ENCODE results near the gene AP3S2.
"Not testable (repeated sequence)": the region's sequence is repeated elsewhere in the genome, so short reads cannot be mapped to it uniquely, and the experiment has no call there.

AP3S2 gene

GRCh38 chr15:89893696-89894447, at the start of gene AP3S2:
Gene AP3S2 (minus strand): TSS chr15:89893994. CDS start chr15:89893949, 45 bp downstream.
- peak within 1 kb of the TSS; percentile 97 to 99 for H3K27ac Mint-ChIP-seq
- peaks cover 29% of the 10 kb centered on the region for H3K4me1 Mint-ChIP-seq
- DNase-seq = peak; percentile 91 to 94
- peak; percentile 97 for ATAC-seq
- H3K9me3 Mint-ChIP-seq = no peaks in the 10 kb centered on the region
- H3K27me3 Mint-ChIP-seq = no peaks in the 10 kb centered on the region
- peak within 1 kb of the TSS; percentile 98 to 99 for H3K4me3 Mint-ChIP-seq

DNA sequence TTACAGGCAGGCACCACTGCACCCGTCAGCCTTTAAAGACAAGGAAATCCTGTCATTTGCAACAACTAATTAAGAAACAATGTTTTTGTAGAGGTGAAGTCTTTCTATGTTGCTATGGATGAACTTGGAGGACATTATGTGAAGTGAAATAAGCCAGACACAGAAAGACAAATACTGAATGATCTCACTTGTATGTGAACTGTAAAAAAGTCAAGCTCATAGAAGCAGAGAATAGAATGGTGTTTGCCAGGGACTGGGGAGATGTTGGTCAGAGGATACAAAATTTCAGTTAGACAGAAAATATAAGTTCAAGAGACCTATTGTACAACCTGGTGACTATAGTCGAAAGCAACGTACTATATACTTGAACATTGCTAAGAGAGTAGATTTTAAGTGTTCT, 46.1 kb upstream of the AP3S2 start:
- Mint-ChIP-seq H3K4me3 (no peak overlapping the region), H3K9me3 (no peaks in the 10 kb centered on the region), H3K27me3 (peaks cover 14% of the 10 kb centered on the region), H3K27ac (no peak overlapping the region), H3K4me1 (peaks cover 27% of the 10 kb centered on the region)
- no peak for DNase-seq
- no peak for ATAC-seq

DNA sequence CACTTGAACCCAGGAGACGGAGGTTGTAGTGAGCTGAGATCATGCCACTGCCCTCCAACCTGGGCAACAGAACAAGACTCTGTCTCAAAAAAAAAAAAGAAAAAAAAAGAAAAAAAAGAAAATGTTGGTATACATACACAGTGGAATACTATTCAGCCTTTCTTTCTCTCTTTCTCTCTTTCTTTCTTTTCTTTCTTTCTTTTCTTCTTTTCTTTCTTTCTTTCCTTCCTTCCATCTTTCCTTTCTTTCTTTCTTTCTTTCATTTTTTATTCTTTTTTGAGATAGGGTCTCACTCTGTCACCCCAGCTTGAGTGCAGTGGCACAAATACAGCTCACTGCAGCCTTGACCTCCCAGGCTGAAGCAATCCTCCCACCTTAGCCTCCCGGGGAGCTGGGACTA, 45.6 kb upstream of the AP3S2 start:
- ATAC-seq = not testable (repeated sequence)

GRCh38 chr15:89937365-89938350, 43.9 kb upstream of the AP3S2 start:
- Mint-ChIP-seq H3K27me3 (peaks cover 15% of the 10 kb centered on the region), H3K27ac (no peak overlapping the region), H3K4me1 (peaks cover 27% of the 10 kb centered on the region), H3K4me3 (no peak overlapping the region), H3K9me3 (no peaks in the 10 kb centered on the region)
- no peak for DNase-seq
- no peak for ATAC-seq

More for the DNA sequence above, 45.6 kb upstream of the AP3S2 start:
- Mint-ChIP-seq H3K4me1 (peaks cover 27% of the 10 kb centered on the region), H3K27me3 (peaks cover 14% of the 10 kb centered on the region)
- not testable (repeated sequence) for H3K9me3 Mint-ChIP-seq, H3K4me3 Mint-ChIP-seq, DNase-seq, H3K27ac Mint-ChIP-seq

DNA sequence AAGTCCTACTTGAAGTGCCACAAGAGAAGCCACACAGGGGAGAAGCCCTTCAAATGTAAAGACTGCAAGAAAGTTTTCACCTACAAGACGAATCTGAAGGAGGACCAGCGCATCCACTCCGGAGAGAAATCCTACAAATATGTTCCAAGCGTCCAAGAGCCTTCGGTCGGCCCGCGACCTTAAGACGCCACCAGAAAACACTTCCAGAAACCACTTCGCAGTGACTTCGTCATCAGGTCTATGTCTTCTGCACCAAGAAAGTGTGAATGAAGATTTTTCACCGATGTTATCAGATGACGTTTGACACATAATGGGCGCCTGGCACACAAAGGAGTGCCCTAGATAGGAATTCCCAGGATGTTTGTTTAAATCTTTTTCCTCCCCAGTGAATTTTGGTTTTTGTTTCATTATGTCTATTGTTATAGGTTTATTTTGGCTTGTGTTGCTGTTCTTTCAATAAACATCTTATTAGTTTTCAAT, 43.0 kb upstream of the AP3S2 start:
- Mint-ChIP-seq H3K4me1 (peaks cover 27% of the 10 kb centered on the region), H3K27ac (no peak overlapping the region), H3K9me3 (no peaks in the 10 kb centered on the region), H3K4me3 (no peak overlapping the region), H3K27me3 (peaks cover 22% of the 10 kb centered on the region)
- ATAC-seq (no peak), DNase-seq (no peak)

GRCh38 chr15:89936051-89936785, 42.4 kb upstream of the AP3S2 start:
- Mint-ChIP-seq H3K27me3 (peaks cover 22% of the 10 kb centered on the region), H3K4me3 (no peak overlapping the region), H3K27ac (peak overlapping the region in 1 of 2 donors; percentile 42), H3K4me1 (peaks cover 27% of the 10 kb centered on the region), H3K9me3 (no peaks in the 10 kb centered on the region)
- peak; percentile 86 for ATAC-seq
- peak; percentile 7 to 20 for DNase-seq

- no peak for ATAC-seq
- Mint-ChIP-seq H3K4me1 (peaks cover 23% of the 10 kb centered on the region), H3K27ac (no peak overlapping the region), H3K4me3 (no peak overlapping the region), H3K27me3 (peaks cover 14% of the 10 kb centered on the region), H3K9me3 (no peaks in the 10 kb centered on the region)
- no peak for DNase-seq
These were observed 39.1 kb upstream of the AP3S2 start for GRCh38 chr15:89932880-89933279.

DNA sequence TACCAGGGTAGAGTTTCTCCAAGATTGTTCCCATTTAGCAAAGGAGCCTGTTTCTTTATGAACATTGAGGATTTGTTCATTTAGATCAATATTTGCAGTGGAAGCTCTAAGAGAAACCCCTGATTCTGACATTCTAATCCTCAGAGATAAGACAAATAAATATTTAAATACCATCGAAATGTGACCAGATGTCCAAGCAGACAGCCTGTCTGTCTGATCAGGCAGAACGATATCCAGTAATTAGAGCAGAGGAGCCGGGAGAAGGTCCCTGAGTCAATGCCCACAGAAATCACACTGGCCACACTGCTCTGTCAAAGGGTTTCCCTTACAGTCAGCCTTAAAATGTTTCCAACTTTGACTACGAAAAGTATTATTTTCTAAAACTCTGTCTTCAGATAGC, 34.6 kb upstream of the AP3S2 start:
- H3K4me1 Mint-ChIP-seq = no peaks in the 10 kb centered on the region
- H3K27ac Mint-ChIP-seq = no peak overlapping the region
- no peaks in the 10 kb centered on the region for H3K9me3 Mint-ChIP-seq
- no peak for DNase-seq
- no peak for ATAC-seq
- H3K27me3 Mint-ChIP-seq = peaks cover 8% of the 10 kb centered on the region
- no peak overlapping the region for H3K4me3 Mint-ChIP-seq

DNA sequence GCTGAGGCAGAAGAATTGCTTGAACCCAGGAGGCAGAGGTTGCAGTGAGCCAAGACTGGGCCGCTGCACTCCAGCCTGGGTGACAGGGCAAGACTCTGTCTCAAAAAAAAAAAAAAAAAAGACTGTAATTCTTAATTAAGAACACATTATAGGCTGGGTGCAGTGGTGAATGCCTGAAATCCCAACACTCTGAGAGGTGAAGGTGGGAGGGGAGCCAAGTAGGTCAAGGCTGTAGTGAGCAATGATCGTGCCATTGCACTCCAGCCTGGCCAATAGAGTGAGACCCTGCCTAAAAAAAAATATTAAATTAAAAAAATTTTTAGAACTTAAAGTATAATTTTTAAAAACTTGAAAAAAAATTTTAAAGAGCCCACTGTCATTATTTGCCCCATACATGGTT, 32.4 kb upstream of the AP3S2 start:
- H3K4me3 Mint-ChIP-seq = no peak overlapping the region
- no peak overlapping the region for H3K27ac Mint-ChIP-seq
- no peaks in the 10 kb centered on the region for H3K27me3 Mint-ChIP-seq
- ATAC-seq (no peak), DNase-seq (no peak)
- no peaks in the 10 kb centered on the region for H3K4me1 Mint-ChIP-seq
- H3K9me3 Mint-ChIP-seq = no peaks in the 10 kb centered on the region

DNA sequence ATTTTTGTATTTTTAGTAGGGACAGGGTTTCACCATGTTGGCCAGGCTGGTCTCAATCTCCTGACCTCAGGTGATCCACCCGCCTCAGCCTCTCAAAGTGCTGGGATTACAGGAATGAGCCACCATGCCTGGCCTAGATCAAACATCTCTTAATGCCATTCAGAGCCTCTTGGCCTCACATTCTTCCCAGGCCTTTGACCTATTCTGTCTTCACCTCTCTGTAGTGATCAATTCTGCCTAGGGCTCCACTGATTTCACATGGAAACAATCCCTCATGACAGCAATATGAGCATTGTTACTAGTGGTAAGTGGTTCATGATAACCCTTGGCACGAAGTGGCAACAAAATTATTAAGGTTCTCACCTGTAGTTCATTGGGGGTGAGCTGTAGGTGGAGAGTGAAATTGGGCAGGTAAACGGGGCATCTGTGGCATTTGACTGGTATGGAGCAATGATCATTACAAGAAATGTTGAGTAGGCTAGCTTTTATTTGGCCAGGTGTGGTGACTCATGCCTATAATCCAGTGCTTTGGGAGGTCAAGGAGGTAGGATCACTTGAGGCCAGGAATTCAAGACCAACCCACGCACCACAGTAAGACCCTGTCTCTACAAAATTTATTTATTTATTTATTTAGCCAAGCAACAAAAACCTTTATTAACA, 23.8 kb upstream of the AP3S2 start:
- no peak for DNase-seq
- no peak for ATAC-seq
- Mint-ChIP-seq H3K27ac (no peak overlapping the region), H3K9me3 (no peaks in the 10 kb centered on the region), H3K4me1 (peaks cover 8% of the 10 kb centered on the region), H3K4me3 (no peak overlapping the region), H3K27me3 (peaks cover 40% of the 10 kb centered on the region)

DNA sequence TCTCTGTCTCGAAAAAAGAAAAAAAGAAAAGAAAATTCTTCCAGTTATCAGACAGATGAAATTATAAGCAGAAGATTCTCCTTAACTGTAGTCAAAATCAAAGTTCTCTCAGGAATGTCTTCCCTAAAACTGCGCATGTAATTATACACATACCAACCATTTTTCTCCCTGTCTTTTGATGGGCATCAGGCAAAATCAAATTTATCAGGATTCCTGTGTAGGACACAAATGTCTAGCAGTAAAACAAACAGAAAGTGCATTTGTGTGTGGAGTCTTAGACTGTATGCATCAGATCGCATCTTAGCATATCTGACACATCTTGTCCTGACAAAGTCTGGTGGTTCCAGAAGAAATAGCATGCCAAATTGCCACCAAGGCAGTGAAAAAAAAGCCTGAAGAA, 22.9 kb upstream of the AP3S2 start:
- peaks cover 49% of the 10 kb centered on the region for H3K27me3 Mint-ChIP-seq
- no peaks in the 10 kb centered on the region for H3K9me3 Mint-ChIP-seq
- no peak overlapping the region for H3K27ac Mint-ChIP-seq
- no peak for DNase-seq
- H3K4me3 Mint-ChIP-seq = no peak overlapping the region
- ATAC-seq = no peak
- peaks cover 14% of the 10 kb centered on the region for H3K4me1 Mint-ChIP-seq

DNA sequence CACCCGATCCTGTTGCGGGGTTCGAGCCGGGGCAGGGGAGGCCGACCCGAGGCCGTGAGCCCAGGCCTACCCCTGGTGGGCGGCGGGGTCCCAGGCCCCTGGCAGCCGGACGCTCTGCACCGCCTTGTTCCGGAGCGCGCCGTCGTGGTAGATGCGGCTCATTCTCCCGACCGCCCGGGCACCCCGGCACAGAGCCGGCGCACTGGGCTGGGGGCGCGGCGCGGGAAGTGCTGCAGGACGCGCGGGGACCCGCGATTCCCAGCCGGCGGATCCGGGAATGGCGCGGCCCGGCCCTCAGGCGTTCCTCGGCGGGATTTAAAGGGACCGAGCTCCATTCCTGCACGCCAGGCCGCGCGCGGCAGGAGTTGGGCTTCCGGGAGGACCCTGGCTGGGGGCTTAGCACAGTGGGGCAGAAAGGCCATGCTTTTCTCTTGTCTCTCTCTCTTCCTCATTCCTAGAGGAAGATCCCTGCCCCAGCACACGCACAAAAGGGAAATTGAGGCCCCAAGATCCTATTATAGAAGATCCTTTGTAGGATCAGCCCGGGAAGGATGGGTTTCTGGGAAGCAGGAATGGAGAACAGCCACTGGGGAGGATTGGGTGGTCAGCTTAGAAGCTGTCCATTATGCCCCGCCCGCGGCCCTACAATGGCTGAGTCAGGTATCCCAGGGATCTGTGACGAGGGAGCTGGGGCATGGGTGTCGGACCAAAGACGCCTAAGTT, 19.0 kb upstream of the AP3S2 start, which contains the start of gene ARPIN:
TSS of gene ARPIN (minus strand) at position 279 of the 723 bp plus-strand sequence. CDS start at position 162, 117 bp downstream.
- peak in 1 of 2 donors; percentile 17 for DNase-seq

DNA sequence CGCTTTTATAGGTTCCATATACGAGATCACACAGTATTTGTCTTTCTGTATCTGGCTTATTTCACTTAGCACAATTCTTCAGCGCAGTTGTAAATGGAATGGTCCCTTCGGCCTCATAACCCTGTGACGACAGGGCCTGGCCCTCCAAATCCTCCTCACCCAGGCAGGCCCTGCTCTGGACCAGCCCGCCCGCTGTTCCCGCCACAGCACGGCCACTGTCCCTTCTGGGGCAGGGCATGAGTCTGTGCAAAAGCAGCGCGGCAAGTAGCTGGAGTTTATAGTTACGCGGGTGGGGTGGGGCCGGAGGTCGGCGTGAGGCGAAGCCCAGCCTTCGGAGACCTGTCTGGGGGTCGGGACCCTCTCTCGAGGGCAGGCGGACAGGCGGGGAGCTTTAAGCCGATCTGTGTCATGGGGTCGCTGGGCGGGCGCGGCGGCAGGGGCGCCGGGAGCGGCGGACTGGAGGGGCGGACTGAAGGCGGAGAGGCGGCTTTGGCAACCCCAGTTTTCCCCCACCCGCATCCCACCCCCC, 18.4 kb upstream of the AP3S2 start:
- Mint-ChIP-seq H3K27ac (no peak overlapping the region), H3K27me3 (peaks cover 65% of the 10 kb centered on the region), H3K4me3 (peak overlapping the region; percentile 51 to 58), H3K4me1 (peaks cover 23% of the 10 kb centered on the region), H3K9me3 (no peaks in the 10 kb centered on the region)
- DNase-seq = no peak
- ATAC-seq = peak; percentile 13

More for the DNA sequence above, 19.0 kb upstream of the AP3S2 start, which contains the start of gene ARPIN:
- Mint-ChIP-seq H3K4me1 (peaks cover 20% of the 10 kb centered on the region), H3K27me3 (peaks cover 65% of the 10 kb centered on the region), H3K27ac (no peak within 1 kb of the TSS), H3K4me3 (peak within 1 kb of the TSS; percentile 51 to 58), H3K9me3 (no peaks in the 10 kb centered on the region)
- peak; percentile 82 for ATAC-seq

Measured in stimulated activated naive CD8-positive, alpha-beta T cell treated with anti-CD3 and anti-CD28 coated beads, Interleukin-15, amount 100 ng/mL, for 72 hours (primary cell).